Naive thymus-derived CD8-positive, alpha-beta T cell (primary cell): ENCODE results near the gene LY6G5C. TPM values are rescaled to one million over a fixed set of nuclear protein-coding genes. Genes with fewer than 3 reads are reported as not detected.

Experiments
- ATAC-seq, 2 donors: fragments of 150-1000 bp; cut with Tn5 transposase in 1 of 2; sonication (Bioruptor Pico), chemical (Tn5 transposase) in 1 of 2; 1 replicate in 1 of 2; 2 replicates in 1 of 2; pipeline ENCODE4 v1.10.0; 2021; ENCODE audit warnings: mild to moderate bottlenecking in 2 of 2, moderate library complexity in 2 of 2
- POLR2A ChIA-PET: fragments of 350-600 bp; sonication (Branson Sonifier 250); formaldehyde crosslinking; loops from one replicate; lab custom pipeline; 2021; ENCODE audit warnings: antibody characterized with exemption; lab: Charles Lee
- DNase-seq, 10 donors: peaks; one replicate each; pipeline versions ENCODE4 v3.0.0 to v3.0.0-alpha.2; 2020 to 2022
- H3K27ac Mint-ChIP-seq, 10 donors: one replicate each; pipeline ENCODE4 v1.8.0; 2020 to 2022; ENCODE audit warnings: mild to moderate bottlenecking in 10 of 10, mixed read lengths in 10 of 10, moderate library complexity in 4 of 10, inconsistent platforms in 1 of 10
- H3K27me3 Mint-ChIP-seq, 5 donors: one replicate each; pipeline ENCODE4 v1.8.0; 2021 to 2022; ENCODE audit warnings: mixed read lengths in 5 of 5
- H3K36me3 Mint-ChIP-seq, 3 donors: one replicate each; pipeline ENCODE4 v1.8.0; 2020 to 2022; ENCODE audit warnings: mixed read lengths in 3 of 3, mild to moderate bottlenecking in 2 of 3, inconsistent platforms in 1 of 3
- H3K4me1 Mint-ChIP-seq, 4 donors: one replicate each; pipeline ENCODE4 v1.8.0; 2021 to 2022; ENCODE audit warnings: mixed read lengths in 4 of 4
- H3K4me3 Mint-ChIP-seq, 10 donors: one replicate each; pipeline ENCODE4 v1.8.0; 2020 to 2022; ENCODE audit warnings: mild to moderate bottlenecking in 10 of 10, mixed read lengths in 10 of 10, moderate library complexity in 6 of 10, inconsistent platforms in 1 of 10
- H3K9me3 Mint-ChIP-seq, 9 donors: one replicate each; pipeline ENCODE4 v1.8.0; 2020 to 2022; ENCODE audit warnings: mixed read lengths in 9 of 9, mild to moderate bottlenecking in 3 of 9, inconsistent platforms in 1 of 9, moderate library complexity in 1 of 9
- polyA plus RNA-seq, 3 donors: library from polyadenylated mRNA; unstranded; fragments of 300-500 nt; fragmentation: Illumina TruSeq; gene quantifications; one replicate each; pipeline ENCODE4 v1.2.3, GENCODE V29; 2021
- total RNA-seq, 8 experiments: library from RNA in 2 of 8; stranded (reverse) in 2 of 8; gene quantifications; one replicate each; pipeline ENCODE4 v1.2.3 and lab custom pipeline; 2021 to 2026

The LY6G5C gene
- total and polyA plus RNA-seq, 5 experiments from 2014 or later, result 4.4 to 7.9 (median 5.5) TPM

DNA sequence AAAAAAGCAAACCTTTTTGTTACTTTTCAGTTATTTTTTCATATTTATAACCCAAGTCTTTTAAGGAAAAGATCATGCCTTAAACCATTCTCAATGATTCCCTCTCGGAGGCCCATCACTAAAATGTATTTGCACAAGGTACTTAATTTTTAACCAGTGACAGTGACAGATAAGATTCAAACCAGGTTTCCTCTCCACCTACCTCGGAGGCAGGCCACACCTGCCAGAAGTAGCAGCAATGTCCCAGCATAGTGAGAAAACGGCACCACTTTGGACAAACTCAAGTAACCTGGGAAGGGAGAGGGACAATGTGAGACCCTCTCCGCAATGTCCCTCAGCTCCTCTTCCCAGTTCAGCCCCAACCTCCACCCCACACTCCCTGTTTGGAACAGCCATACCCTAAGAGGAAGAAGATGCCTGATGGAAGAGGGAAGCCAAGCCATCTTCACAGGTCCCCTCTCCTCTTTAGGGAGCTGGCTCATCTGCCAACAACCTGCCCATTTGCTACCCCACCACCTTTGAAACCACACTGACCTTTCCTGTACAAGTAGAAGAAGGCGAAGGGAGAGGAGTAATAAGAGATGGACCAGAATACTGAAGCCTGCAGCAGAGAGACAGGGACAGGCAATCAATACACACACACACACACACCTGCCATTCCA is 20.0 kb upstream of the LY6G5C start:
- Mint-ChIP-seq H3K9me3 (no peaks in the 10 kb centered on the region), H3K27me3 (no peaks in the 10 kb centered on the region), H3K4me3 (peak overlapping the region; percentile 28 to 100 (median 97)), H3K4me1 (peaks cover 24 to 50% (median 40%) of the 10 kb centered on the region in 4 donors), H3K27ac (peak overlapping the region in 7 of 10 donors; percentile 10 to 99 (median 70)), H3K36me3 (peaks cover 0 to 48% (median 3%) of the 10 kb centered on the region in 3 donors)
- POLR2A ChIA-PET, result interaction anchor here (0.8 kb wide), 1 partner anchor 9 kb away, joined by 3 read pairs; no protein-coding TSS in a partner anchor
- DNase-seq (no peak), ATAC-seq (no peak)

DNA sequence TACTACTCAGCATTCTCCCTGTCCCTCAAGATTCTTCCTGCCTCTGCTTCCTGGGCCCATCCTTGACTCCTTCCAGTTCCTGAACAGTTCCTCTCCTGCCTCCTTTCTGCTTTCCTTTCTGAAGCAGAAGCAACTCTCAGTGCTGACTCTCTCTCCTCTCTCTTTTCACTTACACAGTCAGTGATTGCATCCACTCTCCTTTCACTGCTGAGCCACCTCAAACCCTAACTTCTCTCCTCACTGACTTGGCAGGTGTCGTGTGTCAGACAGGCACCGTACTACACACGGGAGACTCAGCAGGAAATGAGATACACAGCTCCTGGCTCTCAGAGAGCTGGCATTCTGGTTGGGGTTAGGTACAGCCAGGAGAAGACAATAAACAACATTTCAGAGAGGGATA is 16.7 kb upstream of the LY6G5C start:
- H3K4me3 Mint-ChIP-seq, result no peak overlapping the region

GRCh38 chr6:31693535-31693934 is 12.7 kb upstream of the LY6G5C start:
- DNase-seq, result no peak
- Mint-ChIP-seq H3K27me3 (no peaks in the 10 kb centered on the region), H3K4me1 (peaks cover 9 to 16% (median 11%) of the 10 kb centered on the region in 4 donors), H3K27ac (no peak overlapping the region), H3K36me3 (peaks cover 0 to 87% (median 0%) of the 10 kb centered on the region in 3 donors), H3K4me3 (no peak overlapping the region), H3K9me3 (no peaks in the 10 kb centered on the region)
- no peak for ATAC-seq
- POLR2A ChIA-PET, result interaction anchor here (0.5 to 0.7 kb wide), 3 partner anchors 20 to 112 kb away, joined by 3 to 7 read pairs (median 3); no protein-coding TSS in a partner anchor

More for the DNA sequence above, 16.7 kb upstream of the LY6G5C start:
- no peaks in the 10 kb centered on the region for H3K27me3 Mint-ChIP-seq
- POLR2A ChIA-PET, result interaction anchor here (0.7 kb wide), 1 partner anchor 164 kb away, joined by 3 read pairs; no protein-coding TSS in a partner anchor
- no peak for ATAC-seq
- peaks cover 0 to 78% (median 3%) of the 10 kb centered on the region in 3 donors for H3K36me3 Mint-ChIP-seq
- DNase-seq, result no peak
- no peaks in the 10 kb centered on the region for H3K9me3 Mint-ChIP-seq
- H3K27ac Mint-ChIP-seq, result peak overlapping the region in 9 of 10 donors; percentile 7 to 59 (median 40)
- H3K4me1 Mint-ChIP-seq, result peaks cover 20 to 44% (median 31%) of the 10 kb centered on the region in 4 donors

- peak overlapping the region in 1 of 10 donors; percentile 17 for H3K27ac Mint-ChIP-seq
- no peak for DNase-seq
- H3K27me3 Mint-ChIP-seq, result no peaks in the 10 kb centered on the region
Observed at GRCh38 chr6:31692886-31693285, 12.0 kb upstream of the LY6G5C start.

DNA sequence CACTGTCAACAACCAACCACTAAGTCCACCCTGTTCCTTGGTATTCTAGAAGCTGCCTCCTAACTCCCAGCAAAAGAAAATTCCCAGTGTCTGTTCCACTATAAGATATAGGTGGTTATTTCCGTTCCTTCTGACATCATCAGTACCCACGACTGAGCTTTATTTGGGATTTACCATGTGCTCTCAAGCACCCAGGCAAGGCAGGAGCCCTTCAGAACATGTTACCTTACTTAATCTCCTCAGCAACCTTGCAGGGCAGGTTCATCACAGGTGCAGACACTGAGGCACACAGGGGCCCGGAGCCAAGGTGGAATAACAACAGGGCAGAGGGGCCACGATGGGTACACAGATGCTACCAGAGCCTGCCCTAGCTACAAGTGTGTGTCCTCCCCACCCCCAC is 11.5 kb upstream of the LY6G5C start:
- Mint-ChIP-seq H3K36me3 (peaks cover 0 to 86% (median 4%) of the 10 kb centered on the region in 3 donors), H3K27ac (peak overlapping the region in 1 of 10 donors; percentile 21), H3K9me3 (no peaks in the 10 kb centered on the region), H3K4me3 (no peak overlapping the region), H3K4me1 (peaks cover 2 to 8% (median 6%) of the 10 kb centered on the region in 4 donors), H3K27me3 (no peaks in the 10 kb centered on the region)
- ATAC-seq (no peak), DNase-seq (no peak)
- POLR2A ChIA-PET, result interaction anchor here (0.5 to 1.0 kb wide), 4 partner anchors 8 to 991 kb away, joined by 3 to 7 read pairs (median 4); partner anchors contain the start of gene ABHD16A

More at GRCh38 chr6:31692886-31693285, 12.0 kb upstream of the LY6G5C start:
- ATAC-seq, result no peak
- H3K4me3 Mint-ChIP-seq, result no peak overlapping the region
- H3K36me3 Mint-ChIP-seq, result peaks cover 0 to 86% (median under 1%) of the 10 kb centered on the region in 3 donors
- H3K4me1 Mint-ChIP-seq, result peaks cover 7 to 14% (median 10%) of the 10 kb centered on the region in 4 donors
- POLR2A ChIA-PET, result interaction anchor here (0.5 to 0.9 kb wide), 3 partner anchors 11 to 991 kb away, joined by 3 to 7 read pairs (median 4); partner anchors contain the start of gene ABHD16A
- no peaks in the 10 kb centered on the region for H3K9me3 Mint-ChIP-seq

- POLR2A ChIA-PET, result interaction anchor here (1.0 kb wide), 1 partner anchor 9 kb away, joined by 3 read pairs; no protein-coding TSS in a partner anchor
- Mint-ChIP-seq H3K4me3 (no peak overlapping the region), H3K9me3 (no peaks in the 10 kb centered on the region), H3K36me3 (peaks cover 0 to 85% (median 4%) of the 10 kb centered on the region in 3 donors), H3K27ac (peak overlapping the region in 2 of 10 donors; percentile 53 to 77), H3K4me1 (peaks cover 0 to 6% (median 4%) of the 10 kb centered on the region in 4 donors), H3K27me3 (no peaks in the 10 kb centered on the region)
- ATAC-seq, result no peak
- no peak for DNase-seq
Observed at GRCh38 chr6:31691564-31692108, 10.8 kb upstream of the LY6G5C start.

DNA sequence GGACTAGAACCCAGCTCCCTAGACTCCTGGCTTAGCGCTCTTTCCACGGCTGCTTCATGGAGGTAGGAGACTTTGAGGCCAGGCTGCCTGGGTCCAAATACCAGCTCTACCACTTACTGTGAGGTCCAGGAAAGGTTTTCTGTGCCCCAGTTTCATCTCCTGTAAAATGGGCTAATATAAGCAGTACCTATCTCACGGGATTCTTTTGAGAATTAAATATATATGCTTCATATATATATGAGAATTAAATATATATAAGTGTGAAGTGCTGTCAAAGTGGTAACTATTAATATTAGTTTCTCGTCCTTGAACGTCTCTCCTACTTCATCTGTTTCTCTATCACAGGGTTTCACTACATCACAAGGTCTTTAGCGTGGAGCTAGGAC is 10.2 kb upstream of the LY6G5C start:
- H3K27me3 Mint-ChIP-seq, result no peaks in the 10 kb centered on the region
- H3K36me3 Mint-ChIP-seq, result peaks cover 0 to 85% (median 4%) of the 10 kb centered on the region in 3 donors
- H3K9me3 Mint-ChIP-seq, result no peaks in the 10 kb centered on the region
- H3K27ac Mint-ChIP-seq, result peak overlapping the region in 3 of 10 donors; percentile 53 to 84 (median 77)
- DNase-seq (no peak), ATAC-seq (no peak)
- H3K4me3 Mint-ChIP-seq, result no peak overlapping the region
- POLR2A ChIA-PET, result interaction anchor here (0.5 kb wide), 1 partner anchor 219 kb away, joined by 3 read pairs; no protein-coding TSS in a partner anchor
- H3K4me1 Mint-ChIP-seq, result peaks cover 0 to 8% (median 5%) of the 10 kb centered on the region in 4 donors

GRCh38 chr6:31690231-31691077 is 9.6 kb upstream of the LY6G5C start:
- Mint-ChIP-seq H3K27me3 (no peaks in the 10 kb centered on the region), H3K9me3 (no peaks in the 10 kb centered on the region), H3K27ac (peak overlapping the region in 6 of 10 donors; percentile 24 to 84 (median 56)), H3K36me3 (peaks cover 0 to 85% (median 6%) of the 10 kb centered on the region in 3 donors), H3K4me3 (no peak overlapping the region), H3K4me1 (peaks cover 0 to 8% (median 4%) of the 10 kb centered on the region in 4 donors)
- POLR2A ChIA-PET, result interaction anchor here (0.5 kb wide), 1 partner anchor 219 kb away, joined by 3 read pairs; no protein-coding TSS in a partner anchor
- ATAC-seq (no peak), DNase-seq (no peak)

GRCh38 chr6:31689249-31690110 is 8.6 kb upstream of the LY6G5C start:
- DNase-seq (no peak), ATAC-seq (peak in 1 of 2 donors; percentile 20)
- Mint-ChIP-seq H3K27me3 (no peaks in the 10 kb centered on the region), H3K4me1 (peaks cover 0 to 8% (median 3%) of the 10 kb centered on the region in 4 donors), H3K27ac (peak overlapping the region in 5 of 10 donors; percentile 28 to 77 (median 63)), H3K9me3 (no peaks in the 10 kb centered on the region), H3K4me3 (no peak overlapping the region), H3K36me3 (peaks cover 0 to 76% (median 6%) of the 10 kb centered on the region in 3 donors)
- POLR2A ChIA-PET, result no interaction called here

- peaks cover 0 to 9% (median 4%) of the 10 kb centered on the region in 4 donors for H3K4me1 Mint-ChIP-seq
- H3K36me3 Mint-ChIP-seq, result peaks cover 0 to 64% (median 6%) of the 10 kb centered on the region in 3 donors
- H3K27ac Mint-ChIP-seq, result peak overlapping the region in 2 of 10 donors; percentile 15 to 45
- ATAC-seq, result no peak
- H3K27me3 Mint-ChIP-seq, result no peaks in the 10 kb centered on the region
- POLR2A ChIA-PET, result no interaction called here
- no peak overlapping the region for H3K4me3 Mint-ChIP-seq
- no peak for DNase-seq
- no peaks in the 10 kb centered on the region for H3K9me3 Mint-ChIP-seq
Observed at GRCh38 chr6:31687860-31688693, 7.2 kb upstream of the LY6G5C start.
